Colonic mucosa (tissue), 4 donors: ENCODE data around the gene ITFG1. TPM values are rescaled to one million over a fixed set of nuclear protein-coding genes. Genes with fewer than 3 reads are reported as not detected.

Source experiments
- DNase-seq: peaks from one replicate; pipeline ENCODE4 v3.0.0-alpha.2; 2020
- H3K27ac ChIP-seq: fragments of 200-600 bp; one replicate; pipeline ENCODE4 v1.8.0; 2021
- H3K27me3 ChIP-seq: fragments of 200-600 bp; one replicate; pipeline ENCODE4 v1.8.0; 2021
- H3K36me3 ChIP-seq: fragments of 200-600 bp; one replicate; pipeline ENCODE4 v1.8.0; 2021
- H3K4me1 ChIP-seq: fragments of 200-600 bp; one replicate; pipeline ENCODE4 v1.8.0; 2021; ENCODE audit warnings: mild to moderate bottlenecking
- H3K4me3 ChIP-seq: fragments of 200-600 bp; one replicate; pipeline ENCODE4 v1.8.0; 2021
- H3K9ac ChIP-seq, 2 donors: one replicate each; pipeline ENCODE4 v1.7.0; 2013; ENCODE audit warnings: control low read depth in 2 of 2, low read depth in 2 of 2, low read length in 2 of 2
- H3K9me3 ChIP-seq: fragments of 200-600 bp; one replicate; pipeline ENCODE4 v1.8.0; 2021
- CTCF ChIP-seq: fragments of 200-600 bp; IDR thresholded peaks from one replicate; pipeline ENCODE4 v1.8.0; 2022; ENCODE audit warnings: antibody characterized with exemption, mild to moderate bottlenecking
- intact Hi-C: fragments of 100-400 bp; cut with DNase I; formaldehyde crosslinking; loops from one replicate; pipeline ENCODE4 v1.14.1; 2022
- total RNA-seq, 2 donors: library from RNA; stranded (reverse); fragmentation: NEBNext Ultra II Directional in 1 of 2; extraction: Animal tissue kit (Norgen Biotek cat#: 25700) in 1 of 2; gene quantifications; one replicate each; pipeline ENCODE4 v1.2.1, GENCODE V29; 2021
- donor health status: healthy.
- donor health status: DM: no; HTN: no; CAD: no.
- donor health status: DM: no; HTN: no; CAD: no.

Gene ITFG1
- total RNA-seq, 2 donors from 2014 or later: 45.9 to 92.0 TPM

- intact Hi-C loops: no loop called here
- TF ChIP-seq CTCF: no peak
- H3K4me3 ChIP-seq: no peak overlapping the region
- no peak for DNase-seq
- H3K4me1 ChIP-seq: no peaks in the 10 kb centered on the region
- no peaks in the 10 kb centered on the region for H3K36me3 ChIP-seq
- no peak overlapping the region for H3K9ac ChIP-seq
- H3K27me3 ChIP-seq: no peaks in the 10 kb centered on the region
- no peak overlapping the region for H3K27ac ChIP-seq
- H3K9me3 ChIP-seq: no peaks in the 10 kb centered on the region
Observed at GRCh38 chr16:47395733-47396498, 64.9 kb downstream of the ITFG1 start.

GRCh38 chr16:47392081-47392480 is 68.8 kb downstream of the ITFG1 start:
- Histone ChIP-seq H3K27ac (no peak overlapping the region), H3K27me3 (no peaks in the 10 kb centered on the region), H3K36me3 (no peaks in the 10 kb centered on the region), H3K9me3 (no peaks in the 10 kb centered on the region), H3K4me1 (no peaks in the 10 kb centered on the region), H3K4me3 (no peak overlapping the region), H3K9ac (no peak overlapping the region)
- intact Hi-C loops: no loop called here
- DNase-seq: no peak
- no peak for TF ChIP-seq CTCF

DNA sequence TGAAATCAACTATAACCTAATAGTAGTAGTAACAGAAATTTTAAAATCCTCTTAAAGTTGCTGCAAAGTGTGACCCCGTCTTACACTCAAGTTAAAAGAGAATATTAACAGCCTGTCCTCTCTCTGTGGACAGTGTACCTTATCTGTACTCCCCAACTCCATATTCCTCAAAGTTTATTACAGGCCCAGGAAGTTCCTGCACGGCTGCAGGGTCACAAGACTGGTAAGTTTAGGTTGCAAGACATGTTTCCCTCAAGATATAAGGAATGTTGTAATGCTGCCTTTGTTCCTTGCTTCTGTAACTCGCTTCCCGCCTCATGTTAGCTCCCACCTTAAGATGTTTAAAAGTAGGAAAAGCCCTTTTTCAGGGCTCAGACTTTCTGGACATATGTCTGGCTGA is 72.2 kb downstream of the ITFG1 start:
- H3K4me1 ChIP-seq: no peaks in the 10 kb centered on the region
- H3K9ac ChIP-seq: no peak overlapping the region
- H3K27ac ChIP-seq: no peak overlapping the region
- DNase-seq: no peak
- no peaks in the 10 kb centered on the region for H3K36me3 ChIP-seq
- no peaks in the 10 kb centered on the region for H3K9me3 ChIP-seq
- no peaks in the 10 kb centered on the region for H3K27me3 ChIP-seq
- no peak overlapping the region for H3K4me3 ChIP-seq
- no peak for TF ChIP-seq CTCF
- intact Hi-C loops: no loop called here

DNA sequence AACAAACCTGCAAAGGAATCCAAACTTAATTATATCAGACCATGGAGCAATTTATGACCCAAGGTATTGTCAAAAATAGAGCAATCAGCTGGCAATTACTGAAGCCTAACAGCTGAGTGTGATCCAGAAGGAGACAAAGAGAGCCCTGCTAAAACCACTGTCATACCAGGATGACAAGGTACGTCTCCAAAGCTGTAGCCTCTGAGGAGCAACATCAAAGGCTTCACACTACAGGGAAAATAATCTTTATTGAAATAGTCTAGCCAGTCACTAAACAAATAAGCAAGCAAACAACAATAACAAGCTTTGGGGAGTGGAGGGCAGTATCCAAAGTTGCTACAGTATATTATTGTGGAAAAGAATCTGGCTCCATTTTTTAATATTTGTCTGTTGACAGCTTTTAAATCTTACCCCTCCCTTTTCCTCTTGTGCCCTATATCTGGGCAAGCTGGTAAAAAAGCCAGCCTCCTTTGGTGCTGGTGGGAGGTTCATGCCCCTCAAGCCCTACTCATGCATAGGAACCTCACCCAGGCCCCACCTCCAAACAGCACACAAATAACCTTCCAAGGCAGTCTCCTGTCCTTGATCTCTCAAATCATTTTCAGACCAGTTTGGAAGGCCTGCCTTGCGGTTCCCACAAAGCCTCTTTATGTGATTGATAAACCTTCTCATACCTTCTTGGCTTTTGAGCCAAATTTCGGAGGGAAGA is 73.7 kb downstream of the ITFG1 start:
- Histone ChIP-seq H3K9ac (no peak overlapping the region), H3K27me3 (no peaks in the 10 kb centered on the region), H3K9me3 (no peaks in the 10 kb centered on the region), H3K4me1 (no peaks in the 10 kb centered on the region), H3K27ac (no peak overlapping the region), H3K4me3 (no peak overlapping the region), H3K36me3 (no peaks in the 10 kb centered on the region)
- DNase-seq: no peak
- no peak for TF ChIP-seq CTCF
- intact Hi-C loops: no loop called here

DNA sequence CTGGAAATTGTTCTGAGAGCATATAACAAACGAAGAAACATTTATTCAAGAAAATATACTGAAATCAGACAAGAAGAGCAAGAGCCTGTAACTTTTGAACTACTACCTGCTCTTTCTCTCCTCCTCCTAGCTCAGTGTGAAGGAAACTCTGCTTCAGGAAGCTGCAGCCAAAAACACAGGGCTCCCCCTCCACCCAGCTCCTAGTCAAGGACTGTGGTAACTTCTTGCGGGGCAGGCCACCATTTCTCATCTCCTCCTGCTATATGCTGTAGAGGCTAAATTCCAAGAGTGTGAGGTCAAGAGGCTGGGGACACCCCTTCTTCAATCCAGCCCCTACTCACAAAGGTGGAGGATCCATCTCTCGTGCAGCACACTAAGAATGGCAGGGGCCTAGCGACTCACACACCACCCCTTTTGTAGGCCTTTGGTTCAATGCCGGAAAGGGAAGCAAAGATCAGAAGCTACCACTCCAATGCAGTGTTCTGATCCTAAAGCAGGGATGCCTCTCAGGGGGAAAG is 74.6 kb downstream of the ITFG1 start:
- Histone ChIP-seq H3K9ac (no peak overlapping the region), H3K4me1 (no peaks in the 10 kb centered on the region), H3K4me3 (no peak overlapping the region), H3K27ac (no peak overlapping the region), H3K9me3 (no peaks in the 10 kb centered on the region), H3K36me3 (no peaks in the 10 kb centered on the region), H3K27me3 (no peaks in the 10 kb centered on the region)
- intact Hi-C loops: no loop called here
- no peak for TF ChIP-seq CTCF
- no peak for DNase-seq
